K562 (cell line): ENCODE data around the gene PFKP. TPM values are rescaled to one million over a fixed set of nuclear protein-coding genes. Genes with fewer than 3 reads are reported as not detected.

Experiments used
- GABPA ChIP-seq: fragments of 200-800 bp; sonication (Bioruptor generic); conservative IDR thresholded peaks from 2 replicates; pipeline ENCODE4 v1.6.1; 2016; ENCODE audit warnings: low read depth, missing genetic modification characterization, missing compliant biosample characterization
- HNRNPUL1 ChIP-seq: fragments of 200-400 bp; formaldehyde crosslinking; IDR thresholded peaks from 2 replicates; pipeline ENCODE4 v1.6.1; 2017; ENCODE audit warnings: low read length
- NFXL1 ChIP-seq: fragments of 450-650 bp; formaldehyde crosslinking; IDR thresholded peaks from 2 replicates; pipeline ENCODE4 v1.4.0; 2021; ENCODE audit warnings: mild to moderate bottlenecking
- NR3C1 ChIP-seq: sonication (generic); formaldehyde crosslinking; IDR thresholded peaks from 2 replicates; pipeline ENCODE4 v1.8.1; 2022; ENCODE audit warnings: missing genetic modification reagents
- NRF1 ChIP-seq, 2 experiments: fragments of 450-650 bp; IDR thresholded peaks in 1 of 2; conservative IDR thresholded peaks in 1 of 2; 2 replicates each; pipeline ENCODE4 v1.6.1; 2014; ENCODE audit warnings: mild to moderate bottlenecking in 2 of 2
- RFX5 ChIP-seq: IDR thresholded peaks from 2 replicates; pipeline ENCODE4 v1.6.1; 2011; ENCODE audit warnings: low read depth, mild to moderate bottlenecking, improper control_type of control experiment, low read length
- SAP30 ChIP-seq: fragments of 200-600 bp; sonication (generic); IDR thresholded peaks from 2 replicates; pipeline ENCODE4 v1.6.1; 2012; ENCODE audit warnings: borderline replicate concordance, low read depth, mild to moderate bottlenecking, moderate library complexity, low read length, control low read depth, inconsistent platforms; ENCODE audit not compliant: insufficient read depth, poor library complexity, severe bottlenecking
- U2AF2 ChIP-seq: fragments of 200-400 bp; formaldehyde crosslinking; optimal IDR thresholded peaks from 2 replicates; pipeline ENCODE3; 2017; ENCODE audit warnings: low read depth, mild to moderate bottlenecking, low read length
- ZBTB1 ChIP-seq: sonication (generic); formaldehyde crosslinking; IDR thresholded peaks from 2 replicates; pipeline ENCODE4 v1.8.1; 2023; ENCODE audit warnings: missing genetic modification reagents, low read depth, mild to moderate bottlenecking, borderline replicate concordance
- ZNF551 ChIP-seq: fragments of 250-450 bp; sonication (Bioruptor Pico); IDR thresholded peaks from 2 replicates; pipeline ENCODE4 v1.5.0; 2021; ENCODE audit warnings: mild to moderate bottlenecking, moderate library complexity
- ZNF717 ChIP-seq: fragments of 250-450 bp; sonication (Bioruptor Pico); IDR thresholded peaks from 2 replicates; pipeline ENCODE4 v1.5.0; 2021
- ZZZ3 ChIP-seq: fragments of 450-650 bp; IDR thresholded peaks from 2 replicates; pipeline ENCODE4 v1.6.1; 2016; ENCODE audit warnings: antibody characterized with exemption, mild to moderate bottlenecking, moderate library complexity
- polyA plus RNA-seq, 8 experiments: library from polyadenylated mRNA; depleted of rRNA in 4 of 8; stranded (reverse) in 5 of 8; unstranded in 3 of 8; fragments of >200 nt; fragmentation: Nextera tagmentation in 2 of 8; fragmentation: Illumina TruSeq in 1 of 8; extraction: Ambion mirVana in 2 of 8; extraction: Trizol in 1 of 8; gene quantifications; 2 replicates each; pipeline versions ENCODE4 v1.2.1 to v1.2.3, GENCODE V29; 2011 to 2014; ENCODE audit warnings: inconsistent platforms in 1 of 8, missing spikeins in 1 of 8
- total RNA-seq, 7 experiments: library from RNA; depleted of rRNA in 6 of 7; stranded (reverse); fragments of >200 nt in 6 of 7; fragmentation: Illumina TruSeq in 2 of 7; extraction: Trizol in 2 of 7; gene quantifications; 2 replicates each; pipeline versions ENCODE4 v1.2.1 to v1.2.3, GENCODE V29; 2011 to 2021; ENCODE audit warnings: low replicate concordance in 1 of 7
- TF ChIP-seq, protein P1 (sequence below): fragments of 250-450 bp; sonication (Bioruptor Pico); IDR thresholded peaks from 2 replicates; pipeline ENCODE4 v1.5.0; 2021; ENCODE audit warnings: mild to moderate bottlenecking, moderate library complexity
- TF ChIP-seq, protein P2 (sequence below): fragments of 450-650 bp; formaldehyde crosslinking; IDR thresholded peaks from 2 replicates; pipeline ENCODE4 v1.4.0; 2020; ENCODE audit warnings: mild to moderate bottlenecking, moderate library complexity
- TF ChIP-seq, protein P3 (sequence below), 2 experiments: fragments of 450-650 bp; IDR thresholded peaks; 2 replicates each; pipeline ENCODE4 v1.6.1; 2016

The PFKP gene
- total and polyA plus RNA-seq, 9 of the 15 experiments (the other 6 are each of a cell fraction or from before 2014, with no cell fraction given): 23.5 to 116 (median 62.1) TPM

DNA sequence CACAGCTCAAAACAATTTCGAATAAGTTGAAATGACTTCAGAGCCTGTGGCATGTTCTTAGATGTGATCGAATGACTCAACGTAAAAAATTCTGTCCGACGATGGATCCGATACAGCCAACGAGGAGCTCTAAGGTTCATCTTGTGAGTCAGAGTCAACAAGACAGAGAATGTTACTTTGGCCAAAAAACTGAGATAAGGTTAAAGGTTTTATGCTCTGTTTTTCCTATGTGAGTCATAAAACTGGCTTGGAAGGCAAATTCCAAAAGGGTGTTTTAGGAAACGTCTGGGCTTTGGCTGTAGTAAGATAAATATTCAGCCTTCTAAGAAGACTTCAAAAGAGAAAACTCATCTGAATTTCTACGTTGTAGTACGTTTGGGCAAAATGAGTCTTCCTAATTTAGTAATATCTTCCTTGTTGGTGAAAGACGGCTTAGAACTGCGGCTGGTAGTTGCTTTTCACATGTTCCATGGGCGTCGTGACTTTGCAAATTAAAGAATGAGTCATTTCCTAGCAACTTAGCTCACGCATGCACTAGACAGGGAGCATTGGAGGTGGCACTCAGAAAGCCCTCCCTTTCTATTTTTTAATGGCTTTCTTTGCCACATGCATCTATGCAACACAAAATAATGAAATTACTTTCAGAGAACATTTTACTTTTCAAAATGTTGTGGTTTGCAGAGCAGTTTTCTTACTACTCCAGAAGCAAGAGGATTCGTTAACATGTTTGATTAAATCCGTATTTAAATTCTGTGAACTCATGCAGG, 28.2 kb downstream of the PFKP start (continued):
- TF ChIP-seq U2AF2 (no peak), ZZZ3 (no peak), NFXL1 (CRISPR knock-in tag) (no peak), ZBTB1 (no peak), HNRNPUL1 (no peak), RFX5 (no peak), NR3C1 (CRISPR knock-in tag) (no peak), GABPA (tag) (no peak; the same call in 1 of the 2 replicates), SAP30 (no peak), ZNF551 (CRISPR knock-in tag) (peak; percentile 10; the same call in 1 of the 2 replicates), ZNF717 (CRISPR knock-in tag) (no peak), NRF1 (conservative IDR thresholded peaks at IDR 0.05 in 1 of 2, IDR thresholded peaks at IDR 0.05 in 1 of 2) (peak; percentile 87 to 88)
- TF ChIP-seq, protein P1, sequence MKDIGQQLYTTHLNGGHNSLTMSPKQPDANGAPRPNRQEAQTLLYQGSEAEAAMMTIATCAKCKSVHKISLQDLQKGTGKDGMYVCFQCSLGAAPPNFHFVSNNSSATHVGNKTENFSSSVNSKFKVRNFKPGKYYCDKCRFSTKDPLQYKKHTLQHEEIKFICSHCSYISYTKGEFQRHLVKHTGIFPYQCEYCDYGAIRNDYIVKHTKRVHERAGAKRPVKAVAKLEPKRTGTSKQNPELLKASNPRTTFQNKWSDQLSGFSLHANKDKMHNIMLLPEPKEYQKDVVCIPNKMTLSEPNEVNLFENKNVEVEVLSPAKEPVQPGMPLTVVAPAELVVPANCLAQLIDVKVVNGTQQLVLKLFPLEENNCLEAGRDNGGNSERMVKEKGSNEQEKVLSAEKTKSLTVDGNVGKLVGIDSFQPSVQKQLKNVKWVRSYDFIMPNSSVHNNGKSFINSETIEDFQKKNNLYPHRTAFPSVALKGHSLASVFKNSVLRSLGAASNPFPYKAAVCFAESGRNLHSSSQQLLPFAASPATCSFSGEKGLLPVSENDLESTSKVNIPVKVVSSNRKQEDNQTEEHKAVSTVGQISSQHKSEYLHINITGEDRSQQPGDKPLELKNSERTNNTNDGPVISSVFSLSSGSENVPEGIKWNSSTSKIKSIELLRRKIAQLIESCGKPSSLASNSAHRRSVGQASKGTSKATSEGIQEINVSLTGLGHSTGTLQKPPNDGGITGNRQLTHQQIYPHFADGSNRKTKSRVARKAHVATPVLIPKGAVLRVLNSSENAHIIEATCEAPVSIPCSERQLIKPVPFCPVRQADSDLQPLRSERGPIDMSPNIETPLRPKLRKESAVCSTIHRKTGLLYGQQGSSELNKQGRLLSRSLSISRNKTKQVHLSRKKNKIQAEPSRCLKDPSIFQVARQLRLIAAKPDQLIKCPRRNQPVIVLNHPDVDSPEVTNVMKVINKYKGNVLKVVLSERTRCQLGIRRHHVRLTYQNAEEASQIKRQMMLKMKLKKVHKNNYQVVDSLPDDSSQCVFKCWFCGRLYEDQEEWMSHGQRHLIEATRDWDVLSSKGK: no peak
- TF ChIP-seq, protein P2, sequence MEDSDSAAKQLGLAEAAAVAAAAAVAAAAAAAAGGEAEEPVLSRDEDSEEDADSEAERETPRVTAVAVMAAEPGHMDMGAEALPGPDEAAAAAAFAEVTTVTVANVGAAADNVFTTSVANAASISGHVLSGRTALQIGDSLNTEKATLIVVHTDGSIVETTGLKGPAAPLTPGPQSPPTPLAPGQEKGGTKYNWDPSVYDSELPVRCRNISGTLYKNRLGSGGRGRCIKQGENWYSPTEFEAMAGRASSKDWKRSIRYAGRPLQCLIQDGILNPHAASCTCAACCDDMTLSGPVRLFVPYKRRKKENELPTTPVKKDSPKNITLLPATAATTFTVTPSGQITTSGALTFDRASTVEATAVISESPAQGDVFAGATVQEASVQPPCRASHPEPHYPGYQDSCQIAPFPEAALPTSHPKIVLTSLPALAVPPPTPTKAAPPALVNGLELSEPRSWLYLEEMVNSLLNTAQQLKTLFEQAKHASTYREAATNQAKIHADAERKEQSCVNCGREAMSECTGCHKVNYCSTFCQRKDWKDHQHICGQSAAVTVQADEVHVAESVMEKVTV (CRISPR knock-in tag): no peak
- TF ChIP-seq, protein P3, sequence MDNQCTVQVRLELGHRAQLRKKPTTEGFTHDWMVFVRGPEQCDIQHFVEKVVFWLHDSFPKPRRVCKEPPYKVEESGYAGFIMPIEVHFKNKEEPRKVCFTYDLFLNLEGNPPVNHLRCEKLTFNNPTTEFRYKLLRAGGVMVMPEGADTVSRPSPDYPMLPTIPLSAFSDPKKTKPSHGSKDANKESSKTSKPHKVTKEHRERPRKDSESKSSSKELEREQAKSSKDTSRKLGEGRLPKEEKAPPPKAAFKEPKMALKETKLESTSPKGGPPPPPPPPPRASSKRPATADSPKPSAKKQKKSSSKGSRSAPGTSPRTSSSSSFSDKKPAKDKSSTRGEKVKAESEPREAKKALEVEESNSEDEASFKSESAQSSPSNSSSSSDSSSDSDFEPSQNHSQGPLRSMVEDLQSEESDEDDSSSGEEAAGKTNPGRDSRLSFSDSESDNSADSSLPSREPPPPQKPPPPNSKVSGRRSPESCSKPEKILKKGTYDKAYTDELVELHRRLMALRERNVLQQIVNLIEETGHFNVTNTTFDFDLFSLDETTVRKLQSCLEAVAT (IDR thresholded peaks at IDR 0.05): peak; percentile 19 to 44; a peak in 2 of 4 replicates
